Renal pelvis (tissue), 12 donors: ENCODE measurements around the gene TGFB3. TPM values are rescaled to one million over a fixed set of nuclear protein-coding genes. Genes with fewer than 3 reads are reported as not detected.
A peak's percentile ranks its signal among the peaks of the same experiment; 100 is the strongest.
"Not testable (repeated sequence)": the region's sequence is repeated elsewhere in the genome, so short reads cannot be mapped to it uniquely, and the experiment has no call there.

Source experiments
- DNase-seq: peaks from one replicate; pipeline ENCODE4 v3.0.0-alpha.2; 2013
- long read RNA-seq, 16 experiments: transcript quantifications; one replicate each; lab custom pipeline, GENCODE V29; 2026
- polyA plus RNA-seq, 3 donors: library from polyadenylated mRNA; unstranded; fragments of 120-200 nt; gene quantifications; one replicate each; pipeline ENCODE4 v1.2.1, GENCODE V29; 2013; ENCODE audit not compliant: insufficient read length in 3 of 3

TGFB3 gene
- polyA plus RNA-seq: 10 to 100 TPM; 11.4 to 17.3 (median 16.9) TPM
- long read RNA-seq, donor 1, partial matches to known transcripts: 0 of 3 reads
- long read RNA-seq, donor 1, other reads (novel, unspliced or antisense): 0 of 3 reads
- long read RNA-seq, donor 2, partial matches to known transcripts: 9 of 13 reads
- long read RNA-seq, donor 2, other reads (novel, unspliced or antisense): 0 of 13 reads
- long read RNA-seq, donor 3, partial matches to known transcripts: 0 of 2 reads
- long read RNA-seq, donor 3, other reads (novel, unspliced or antisense): 0 of 2 reads
- long read RNA-seq, donor 4, partial matches to known transcripts: 0 of 1 reads
- long read RNA-seq, donor 4, other reads (novel, unspliced or antisense): 0 of 1 reads
- long read RNA-seq, donor 5: 0 reads
- long read RNA-seq, donor 6: 0 reads
- long read RNA-seq, donor 7, partial matches to known transcripts: 0 of 3 reads
- long read RNA-seq, donor 7, other reads (novel, unspliced or antisense): 0 of 3 reads
- long read RNA-seq, donor 8, transcript TGFB3-201 (7 exons, 2,522 nt): major isoform, 6 of 26 reads
- long read RNA-seq, donor 8, partial matches to known transcripts: 20 of 26 reads
- long read RNA-seq, donor 8, other reads (novel, unspliced or antisense): 0 of 26 reads
- long read RNA-seq, donor 9, partial matches to known transcripts: 42 of 111 reads
- long read RNA-seq, donor 9, other reads (novel, unspliced or antisense): 65 of 111 reads
- long read RNA-seq, donor 10, partial matches to known transcripts: 0 of 2 reads
- long read RNA-seq, donor 10, other reads (novel, unspliced or antisense): 0 of 2 reads
- long read RNA-seq, donor 11, partial matches to known transcripts: 0 of 1 reads
- long read RNA-seq, donor 11, other reads (novel, unspliced or antisense): 0 of 1 reads
- long read RNA-seq, donor 12, partial matches to known transcripts: 0 of 3 reads
- long read RNA-seq, donor 12, other reads (novel, unspliced or antisense): 0 of 3 reads
- long read RNA-seq, donor 13, partial matches to known transcripts: 0 of 1 reads
- long read RNA-seq, donor 13, other reads (novel, unspliced or antisense): 0 of 1 reads
- long read RNA-seq, donor 14: 0 reads
- long read RNA-seq, donor 15: 0 reads
- long read RNA-seq, donor 16, partial matches to known transcripts: 9 of 11 reads
- long read RNA-seq, donor 16, other reads (novel, unspliced or antisense): 0 of 11 reads

DNA sequence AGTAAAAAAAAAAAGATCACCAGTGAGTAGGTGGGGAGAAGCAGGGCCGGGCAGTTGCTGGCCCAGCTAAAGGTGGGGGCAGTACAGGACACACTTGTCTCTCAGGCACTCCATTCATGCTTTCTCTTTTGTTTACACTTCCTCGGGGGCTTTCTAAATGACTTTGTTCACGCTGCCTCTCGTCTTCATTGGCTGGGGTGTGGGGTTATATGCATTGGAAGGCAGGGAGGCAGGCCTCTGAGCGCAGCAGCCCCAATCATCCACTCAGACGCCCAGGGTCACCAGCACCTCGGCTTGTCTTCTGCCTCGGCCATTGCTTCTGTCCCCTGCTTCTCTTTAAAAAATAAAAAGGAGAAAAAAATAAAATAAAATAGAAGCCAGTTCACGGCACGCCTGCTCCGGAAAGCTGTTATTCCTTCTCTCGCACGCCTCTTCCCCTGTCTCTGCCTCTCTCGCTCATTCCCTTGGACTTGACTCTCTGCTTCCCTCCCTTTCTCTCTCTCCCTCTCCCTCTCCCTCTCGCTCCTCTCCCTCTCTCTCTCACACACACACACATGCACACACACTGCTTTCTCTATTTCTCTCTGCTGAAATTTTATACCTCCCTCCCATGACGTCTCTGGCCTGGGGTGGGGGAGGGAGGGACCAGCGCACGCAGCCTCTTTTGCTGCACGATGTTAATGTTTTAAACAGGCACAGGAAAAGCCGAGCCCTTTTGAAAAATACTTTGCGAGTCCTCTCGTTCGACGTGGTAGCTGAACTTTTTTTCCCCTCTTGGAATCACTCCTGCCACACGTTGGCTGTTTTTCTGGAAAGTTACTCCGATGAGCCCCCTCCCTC, at the start of gene TGFB3:
Gene TGFB3, minus strand, starts transcription at position 570 of the 840 bp plus-strand sequence. CDS start 1,102 bp downstream, outside the sequence.
- peak; percentile 90 for DNase-seq

DNA sequence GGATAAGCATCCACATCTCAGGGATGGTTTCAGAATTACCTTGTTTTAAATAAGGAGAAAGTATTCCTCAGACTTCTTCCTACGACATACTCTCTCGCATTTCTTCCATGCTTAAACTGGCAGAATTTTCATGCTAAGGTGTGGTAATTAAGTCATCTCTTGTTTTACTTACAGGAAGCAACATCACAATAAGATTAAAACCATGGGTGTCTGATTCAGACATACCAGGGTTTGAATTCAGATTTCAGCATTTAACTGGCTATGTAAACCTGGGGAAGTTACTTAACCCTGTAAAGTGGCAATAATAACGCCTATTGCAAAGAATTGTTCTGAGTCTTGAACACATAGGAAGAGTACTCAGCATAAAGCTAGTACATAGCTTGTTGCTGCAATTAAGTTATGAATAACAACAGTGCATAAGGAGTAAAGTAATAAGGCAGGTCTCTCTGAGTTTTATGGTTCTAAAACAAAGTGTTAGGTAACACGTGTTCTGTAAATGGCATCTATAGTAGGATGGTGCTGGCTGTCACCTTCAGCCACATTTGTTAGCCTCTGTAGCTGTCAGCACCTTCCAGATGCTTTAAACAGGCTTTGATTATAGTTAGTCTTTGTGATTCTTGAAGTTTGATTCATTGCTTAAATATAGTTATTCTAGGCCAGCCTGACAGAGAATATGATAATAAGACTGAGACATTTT, 42.6 kb upstream of the TGFB3 start:
- no peak for DNase-seq

DNA sequence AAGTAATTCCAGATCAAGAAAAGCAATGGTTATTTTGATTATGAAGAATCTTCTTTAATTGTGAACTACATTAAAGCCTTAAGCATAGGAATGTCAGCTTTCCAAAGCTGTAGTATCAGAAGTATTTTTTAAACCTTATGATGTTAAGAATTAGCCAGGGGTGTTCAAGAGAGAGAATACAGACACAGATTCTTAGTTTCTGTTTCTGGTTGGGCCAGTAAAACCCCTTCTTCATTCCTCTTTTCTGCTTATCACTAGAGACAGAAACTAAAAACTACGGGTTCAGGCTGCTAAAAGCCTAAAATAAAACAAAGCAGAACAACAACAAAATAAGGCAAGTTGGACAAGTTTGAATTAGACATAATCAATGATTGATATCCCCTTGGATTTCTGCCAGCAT, 42.0 kb upstream of the TGFB3 start:
- DNase-seq: no peak

DNA sequence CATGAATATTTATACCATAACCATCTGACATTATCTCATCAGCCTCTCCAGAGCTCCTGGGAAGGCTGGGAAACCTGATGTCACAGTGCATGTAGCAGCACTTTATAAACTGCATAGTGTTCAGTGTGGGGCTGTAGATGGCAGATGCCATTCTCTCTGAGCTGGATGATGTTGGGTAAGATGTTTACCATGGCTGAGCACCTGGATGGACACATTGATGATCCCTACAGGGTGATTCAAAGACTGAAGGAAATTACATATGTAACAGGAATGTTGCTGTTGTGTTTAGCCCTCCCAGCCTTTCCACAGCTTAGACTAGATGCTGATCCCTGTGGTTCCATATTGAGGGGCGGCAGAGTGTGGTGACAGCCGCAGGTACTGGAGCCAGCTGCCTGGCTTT, 41.2 kb upstream of the TGFB3 start:
- no peak for DNase-seq

DNA sequence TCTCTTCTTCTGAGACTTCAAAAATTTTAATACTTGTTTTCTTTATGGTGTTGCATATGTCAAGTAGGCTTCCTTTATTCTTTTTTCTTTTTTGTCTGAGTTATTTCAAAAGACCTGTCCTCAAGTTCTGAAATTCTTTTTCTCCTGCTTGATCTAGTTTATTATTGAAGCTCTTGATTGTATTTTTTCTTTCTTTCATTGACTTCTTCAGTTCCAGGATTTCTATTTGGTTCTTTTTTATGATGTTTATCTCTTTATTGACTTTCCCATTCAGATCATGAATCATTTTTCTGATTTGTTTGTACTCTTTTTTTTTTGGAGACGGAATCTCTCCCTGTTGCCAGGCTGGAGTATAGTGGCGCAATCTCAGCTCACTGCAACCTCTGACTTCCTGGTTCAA, 37.9 kb upstream of the TGFB3 start:
- no peak for DNase-seq

DNA sequence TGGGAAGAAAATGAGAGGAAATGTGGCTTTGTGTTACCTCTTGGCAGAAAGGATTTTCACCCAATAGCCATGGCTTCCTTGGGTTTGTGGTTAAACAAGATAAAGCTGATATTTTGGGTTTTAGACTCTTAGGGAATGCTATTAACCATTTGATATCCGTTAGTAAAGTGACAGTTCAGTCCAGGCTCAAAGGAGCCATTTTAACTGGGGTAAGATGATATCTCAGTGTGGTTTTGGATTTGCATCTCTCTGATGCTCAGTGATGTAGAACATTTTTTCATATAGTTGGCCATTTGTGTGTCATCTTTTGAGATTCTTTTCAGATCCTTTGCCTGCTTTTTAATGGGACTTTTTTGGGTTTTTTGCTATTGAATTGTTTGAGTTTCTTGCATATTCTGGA, 33.9 kb upstream of the TGFB3 start:
- DNase-seq: no peak

DNA sequence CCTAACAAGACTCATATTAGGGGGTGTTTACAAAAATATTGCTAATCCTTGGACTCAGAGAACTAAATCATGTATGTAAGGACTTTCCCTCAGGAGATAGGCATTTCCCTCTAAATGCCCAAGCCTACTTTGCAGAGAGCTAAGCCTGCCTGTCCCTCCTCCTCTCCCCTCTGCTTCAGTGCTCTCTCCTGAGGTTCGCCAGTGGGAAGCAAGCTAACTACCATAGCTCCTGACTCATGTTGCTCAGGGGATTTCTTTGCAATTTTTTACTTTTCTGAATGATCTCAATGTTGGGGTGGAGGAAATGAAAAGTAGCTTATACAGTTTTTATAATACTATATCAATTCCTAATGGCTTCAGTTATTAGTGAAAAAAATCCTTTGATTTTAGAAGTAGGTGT, 33.4 kb upstream of the TGFB3 start:
- DNase-seq: no peak

DNA sequence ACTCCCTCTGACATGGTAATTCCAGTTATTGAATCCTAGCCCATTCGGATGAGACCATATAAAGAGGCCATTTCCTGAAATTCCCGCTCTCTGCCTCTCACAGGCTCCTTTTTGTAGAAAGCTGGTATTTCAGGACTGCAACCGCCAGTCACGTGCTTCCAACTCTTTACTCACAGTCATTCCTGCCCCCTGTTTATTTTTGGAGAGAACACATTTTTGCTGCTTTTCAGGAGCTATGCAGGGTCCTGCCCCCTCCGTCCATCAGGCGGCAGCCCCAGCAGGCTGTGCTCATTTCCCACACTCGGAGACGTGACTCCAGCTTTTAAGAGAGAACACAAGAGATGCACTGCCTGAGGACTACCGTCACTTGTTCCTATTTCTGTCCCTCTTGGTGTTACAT, 30.6 kb upstream of the TGFB3 start:
- DNase-seq: peak; percentile 61

DNA sequence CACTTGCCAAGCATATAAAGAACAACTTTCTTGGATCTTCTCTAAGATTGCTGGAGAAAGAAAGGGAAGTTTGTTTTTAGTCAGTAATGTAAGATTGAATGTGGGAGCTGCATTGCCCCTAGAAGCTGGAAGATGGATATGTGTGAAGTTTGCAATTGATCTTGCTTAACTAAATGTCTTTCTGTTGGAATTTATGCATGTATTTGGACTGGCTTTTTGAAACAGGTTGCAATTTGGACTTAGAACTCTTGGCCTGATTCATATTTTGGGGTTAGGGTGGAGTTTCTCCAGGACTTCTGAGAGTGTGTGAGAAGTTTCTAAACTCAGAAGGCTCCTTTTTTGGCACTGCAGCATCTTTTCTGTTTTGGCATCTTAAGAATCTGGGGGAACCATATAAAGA, 30.1 kb upstream of the TGFB3 start:
- DNase-seq: no peak

DNA sequence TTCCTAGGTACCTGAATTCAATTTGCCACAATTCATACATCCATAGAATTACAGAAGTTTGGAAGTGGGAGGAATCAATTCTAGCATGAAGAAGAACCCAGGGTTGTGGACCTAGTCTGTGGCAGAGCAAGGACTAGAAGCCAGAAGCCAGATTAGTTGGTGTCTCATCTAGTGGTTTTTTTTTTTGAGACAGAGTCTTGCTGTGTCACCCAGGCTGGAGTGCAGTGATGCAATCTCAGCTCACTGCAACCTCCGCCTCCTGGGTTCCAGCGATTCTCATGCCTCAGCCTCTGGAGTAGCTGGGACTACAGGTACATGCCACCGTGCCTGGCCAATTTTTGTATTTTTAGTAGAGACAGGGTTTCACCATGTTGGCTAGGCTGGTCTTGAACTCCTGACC, 27.8 kb upstream of the TGFB3 start:
- not testable (repeated sequence) for DNase-seq

DNA sequence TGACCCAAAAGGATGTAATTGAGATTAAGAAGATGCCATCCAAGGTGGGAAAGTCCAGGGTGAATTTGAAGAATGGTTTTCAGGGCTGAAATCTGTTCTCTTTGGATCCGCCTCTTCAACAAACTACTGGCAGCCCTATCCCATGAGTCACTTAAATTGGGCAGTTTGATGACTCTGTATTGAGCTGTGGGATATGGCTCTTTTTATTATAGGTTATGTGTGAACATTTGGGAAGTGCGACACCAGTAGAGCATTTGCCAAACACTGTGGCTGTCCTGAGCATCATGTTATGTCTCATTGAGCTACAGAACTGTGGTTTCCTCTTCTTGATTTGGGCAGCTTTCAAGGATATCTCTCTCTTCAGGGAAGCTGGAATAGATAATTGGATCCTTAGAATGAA, 26.1 kb upstream of the TGFB3 start:
- DNase-seq: no peak

DNA sequence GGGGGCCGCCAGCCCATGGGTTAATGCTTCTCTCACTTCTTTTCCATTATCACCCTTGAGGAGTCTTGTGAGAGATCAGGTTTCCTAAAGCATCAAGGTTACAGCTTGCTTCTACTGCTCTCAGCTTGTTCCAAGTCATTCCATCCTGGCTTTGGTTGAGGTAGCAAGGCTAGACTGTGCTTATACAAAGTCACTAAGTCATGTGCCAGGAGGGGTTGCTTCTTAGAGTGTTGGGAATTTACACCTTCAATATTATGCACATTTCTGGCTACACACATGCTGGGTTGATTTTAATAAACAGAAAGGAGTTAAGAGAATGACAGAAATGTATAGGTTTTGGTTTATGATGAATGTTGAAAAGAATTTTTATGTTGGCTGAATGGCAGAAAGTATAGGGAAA, 25.6 kb upstream of the TGFB3 start:
- DNase-seq: no peak

DNA sequence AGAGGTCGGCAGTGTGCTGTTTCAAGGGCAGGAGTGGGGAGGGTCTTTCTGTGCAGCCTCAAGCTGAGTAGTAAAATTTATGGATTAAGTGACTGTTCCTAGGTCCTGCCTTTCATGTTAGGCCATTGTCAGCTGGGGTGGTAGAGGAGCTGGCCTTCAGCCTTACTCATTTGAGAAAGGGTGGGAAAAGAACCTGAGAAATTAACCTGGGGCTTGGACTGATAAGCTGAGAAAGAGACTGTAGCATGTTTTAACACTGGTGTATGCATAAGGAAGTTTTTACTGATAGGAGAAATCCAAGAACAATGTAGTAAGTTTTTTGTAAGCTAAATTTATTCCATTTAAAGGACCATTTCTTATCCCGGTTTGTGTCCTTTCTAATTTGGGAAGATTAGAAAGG, 24.5 kb upstream of the TGFB3 start:
- DNase-seq: no peak

DNA sequence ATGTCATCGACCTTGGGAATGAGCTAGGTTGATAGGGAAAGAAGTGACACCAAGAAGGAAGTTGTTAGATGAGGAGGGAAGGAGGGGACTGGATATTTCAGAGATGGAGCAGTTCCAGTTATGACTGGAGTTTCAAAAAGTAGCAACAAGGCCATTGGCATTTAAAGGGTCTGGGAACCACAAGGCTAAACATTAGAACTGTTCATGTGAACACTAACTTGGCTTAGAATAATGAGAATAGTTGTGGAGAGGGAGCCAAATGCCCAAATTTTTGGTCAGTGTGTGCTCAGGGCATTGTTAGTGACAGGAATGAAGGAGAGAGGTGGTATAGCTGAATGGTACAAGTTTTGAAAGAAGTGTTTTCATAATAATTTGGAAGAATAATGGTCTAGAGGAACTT, 20.6 kb upstream of the TGFB3 start:
- no peak for DNase-seq

DNA sequence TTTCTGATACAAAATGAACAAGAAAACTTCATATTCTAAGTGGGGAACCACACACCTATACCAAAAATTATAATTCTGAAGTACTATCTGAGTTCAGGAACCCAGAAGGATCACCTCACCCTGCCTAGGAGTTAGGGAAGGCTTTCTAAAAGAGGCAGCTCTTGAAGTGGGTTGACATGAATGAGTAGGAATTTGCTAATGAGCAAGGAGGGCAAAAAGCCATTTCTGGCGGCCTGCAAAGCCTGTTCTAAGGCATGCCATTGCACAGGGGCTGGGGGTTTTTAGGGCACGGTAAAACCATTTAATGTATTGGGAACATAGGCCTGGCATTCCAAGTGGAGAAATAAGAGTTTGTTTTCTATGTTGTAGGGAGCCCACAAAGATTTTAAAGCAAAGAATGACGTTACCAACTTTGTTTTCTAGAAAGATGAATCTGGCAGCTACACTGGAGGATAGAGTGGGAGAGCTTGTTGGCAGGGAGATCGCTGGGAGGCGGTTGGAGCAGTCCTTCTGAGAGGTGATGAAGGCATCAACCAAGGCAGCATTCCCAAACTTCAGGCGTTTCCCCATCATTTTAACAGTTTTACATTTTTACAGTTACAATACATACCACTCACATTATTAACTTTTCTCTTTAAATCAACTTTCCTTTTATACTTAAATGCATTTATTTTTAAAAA, 17.9 kb upstream of the TGFB3 start:
- no peak for DNase-seq

DNA sequence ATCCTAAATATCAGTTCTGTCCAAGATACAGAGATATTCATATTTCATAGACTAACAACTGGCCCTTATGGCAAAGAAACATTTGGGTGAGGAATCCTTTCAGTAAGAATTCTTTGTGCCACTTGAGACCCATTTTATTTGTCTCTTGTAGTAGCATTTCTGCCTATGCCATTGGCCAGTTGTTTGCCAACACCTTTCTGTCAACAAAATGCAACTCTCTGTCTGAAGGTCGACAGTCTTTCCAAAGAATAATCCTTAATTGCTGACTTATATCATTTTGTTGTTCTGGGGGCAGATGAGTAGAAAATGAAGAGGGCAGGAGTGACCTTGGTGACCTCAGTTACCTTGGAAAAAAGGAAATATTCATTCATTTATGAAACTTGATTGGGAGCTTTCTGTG, 14.7 kb upstream of the TGFB3 start:
- no peak for DNase-seq

DNA sequence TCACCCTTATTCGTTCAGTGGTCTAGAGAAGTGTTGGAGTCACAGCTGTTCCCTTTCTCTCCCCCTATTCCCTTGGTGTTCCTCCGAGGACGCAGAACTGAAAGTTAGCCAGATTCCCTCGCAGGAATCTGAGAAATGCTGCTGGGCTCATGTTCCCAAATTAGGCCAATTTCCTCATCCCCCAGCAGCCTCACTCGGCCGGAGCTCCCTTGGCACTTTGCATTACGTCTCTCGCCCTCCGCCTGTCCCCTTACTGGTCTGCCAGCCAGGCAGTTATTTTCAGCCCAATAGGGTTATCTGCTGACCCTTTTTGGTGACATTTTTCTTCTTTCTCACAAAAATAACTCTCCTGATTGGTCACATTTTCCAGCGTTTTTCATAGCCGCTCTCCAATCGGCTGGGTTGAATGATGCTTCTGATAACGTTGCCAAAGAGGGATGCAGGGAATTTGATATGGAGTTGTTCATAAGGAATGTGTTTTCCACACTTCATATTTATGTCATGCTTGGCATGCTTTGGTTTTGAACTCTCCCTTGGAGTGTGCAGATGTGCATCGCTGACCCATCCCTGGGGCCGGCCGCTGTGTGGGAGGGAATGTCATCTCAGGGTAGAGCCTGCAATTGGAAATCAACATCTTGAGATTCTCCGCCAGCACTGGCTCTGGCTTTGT, 13.7 kb upstream of the TGFB3 start:
- DNase-seq: peak; percentile 58

DNA sequence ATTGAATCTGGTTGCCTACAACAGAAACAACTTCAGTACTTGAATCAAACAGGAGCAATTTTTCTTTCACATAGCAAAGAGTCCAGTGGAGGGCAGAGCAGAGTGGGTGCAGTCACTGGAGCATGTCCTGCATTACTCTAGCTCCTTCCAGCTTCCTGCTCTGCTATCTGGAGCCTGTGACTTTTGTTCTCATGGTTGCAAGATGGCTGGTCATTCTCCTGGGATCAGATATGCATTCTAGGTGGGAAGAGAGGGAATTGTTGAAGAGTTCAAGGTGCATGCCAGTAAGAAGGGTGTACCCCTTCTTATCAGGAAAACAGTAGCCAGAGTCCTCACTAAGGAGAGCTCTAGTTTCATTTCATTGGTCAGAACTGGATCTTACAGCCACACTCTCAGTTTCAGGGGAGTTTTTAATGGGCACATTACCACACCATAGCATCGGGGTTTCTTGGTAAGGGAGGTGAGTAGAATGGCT, 11.8 kb upstream of the TGFB3 start:
- no peak for DNase-seq

DNA sequence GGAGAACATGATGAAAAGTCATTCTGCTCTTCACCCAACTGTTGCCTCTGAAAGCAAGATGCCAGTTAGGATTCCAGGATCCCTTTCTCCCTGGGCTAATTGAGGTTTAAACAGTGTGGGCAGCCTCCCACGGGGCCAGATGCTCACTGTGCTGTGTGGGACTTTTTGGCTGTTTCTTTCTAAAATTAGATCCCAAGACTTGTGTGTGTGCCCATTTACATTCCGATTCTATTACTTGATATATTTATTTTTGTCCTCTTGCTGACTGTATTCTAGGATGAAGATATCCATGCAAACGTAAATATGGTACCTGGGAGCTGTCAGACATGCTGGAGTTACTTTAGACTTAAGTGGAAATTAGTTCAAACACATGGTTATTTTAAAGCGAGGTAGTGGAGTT, 10.0 kb upstream of the TGFB3 start:
- DNase-seq: no peak
